ENCODE data around the gene HLF.

- no peak for TF ChIP-seq CTCF (IDR thresholded peaks at IDR 0.05)
- no peak for TF ChIP-seq SIN3A (IDR thresholded peaks at IDR 0.05; ENCODE audit: borderline replicate concordance, insufficient read depth, low read depth, low read length)
Measured at GRCh38 chr17:55300479-55301290, 35.9 kb downstream of the HLF start.

All from Panc1 (cell line).